HEK293T (cell line): ENCODE results near the gene KIF25.

Experiments
- CTCF ChIA-PET: fragments of 350-600 bp; formaldehyde crosslinking; extraction: SDS; loops from one replicate; lab custom pipeline; 2021; ENCODE audit warnings: antibody characterized with exemption, inconsistent platforms; lab: Yijun Ruan, JAX
- POLR2A ChIA-PET: fragments of 350-600 bp; formaldehyde crosslinking; extraction: SDS; loops from one replicate; lab custom pipeline; 2020; ENCODE audit warnings: antibody characterized with exemption, inconsistent platforms; lab: Yijun Ruan, JAX
- DNase-seq: peaks from one replicate; pipeline ENCODE4 v3.0.0; 2012; ENCODE audit warnings: mixed read lengths; ENCODE audit errors: extremely low spot score
- ARNT ChIP-seq: fragments of 450-650 bp; IDR thresholded peaks from 2 replicates; pipeline ENCODE4 v1.6.1; 2017; ENCODE audit warnings: mild to moderate bottlenecking
- BHLHE40 ChIP-seq: fragments of 450-650 bp; IDR thresholded peaks from 2 replicates; pipeline ENCODE4 v1.6.1; 2016; ENCODE audit warnings: mild to moderate bottlenecking, moderate library complexity, borderline replicate concordance
- CTBP1 ChIP-seq: fragments of 450-650 bp; IDR thresholded peaks from 2 replicates; pipeline ENCODE4 v1.6.1; 2016; ENCODE audit warnings: borderline replicate concordance
- ELF4 ChIP-seq: fragments of 450-650 bp; IDR thresholded peaks from 2 replicates; pipeline ENCODE4 v1.6.1; 2017; ENCODE audit warnings: antibody characterized with exemption
- FOXA1 ChIP-seq: fragments of 450-650 bp; IDR thresholded peaks from 2 replicates; pipeline ENCODE4 v1.6.1; 2016; ENCODE audit warnings: mild to moderate bottlenecking
- FOXK2 ChIP-seq: fragments of 450-650 bp; IDR thresholded peaks from 2 replicates; pipeline ENCODE4 v1.6.1; 2016; ENCODE audit warnings: mild to moderate bottlenecking
- FOXM1 ChIP-seq: fragments of 450-650 bp; IDR thresholded peaks from 2 replicates; pipeline ENCODE4 v1.6.1; 2017; ENCODE audit warnings: mild to moderate bottlenecking, borderline replicate concordance
- HDGF ChIP-seq: fragments of 450-650 bp; IDR thresholded peaks from 2 replicates; pipeline ENCODE4 v1.6.1; 2017; ENCODE audit warnings: antibody characterized with exemption, borderline replicate concordance
- L3MBTL2 ChIP-seq: fragments of 450-650 bp; conservative IDR thresholded peaks from 2 replicates; pipeline ENCODE4 v1.6.1; 2016; ENCODE audit warnings: mild to moderate bottlenecking
- LEF1 ChIP-seq: fragments of 450-650 bp; IDR thresholded peaks from 2 replicates; pipeline ENCODE4 v1.6.1; 2017; ENCODE audit warnings: mild to moderate bottlenecking, borderline replicate concordance
- NFRKB ChIP-seq: fragments of 450-650 bp; IDR thresholded peaks from 2 replicates; pipeline ENCODE4 v1.6.1; 2016; ENCODE audit warnings: mild to moderate bottlenecking, moderate library complexity
- SP1 ChIP-seq: fragments of 450-650 bp; IDR thresholded peaks from 2 replicates; pipeline ENCODE4 v1.6.1; 2017
- SUZ12 ChIP-seq: fragments of 450-650 bp; IDR thresholded peaks from 2 replicates; pipeline ENCODE4 v1.6.1; 2016; ENCODE audit warnings: mild to moderate bottlenecking
- TARDBP ChIP-seq: fragments of 450-650 bp; IDR thresholded peaks from 2 replicates; pipeline ENCODE4 v1.6.1; 2016
- ZNF384 ChIP-seq: fragments of 450-650 bp; IDR thresholded peaks from 2 replicates; pipeline ENCODE4 v1.6.1; 2016
- TF ChIP-seq, protein P1 (sequence below): fragments of 450-650 bp; IDR thresholded peaks from 2 replicates; pipeline ENCODE4 v1.6.1; 2016

The KIF25 gene

DNA sequence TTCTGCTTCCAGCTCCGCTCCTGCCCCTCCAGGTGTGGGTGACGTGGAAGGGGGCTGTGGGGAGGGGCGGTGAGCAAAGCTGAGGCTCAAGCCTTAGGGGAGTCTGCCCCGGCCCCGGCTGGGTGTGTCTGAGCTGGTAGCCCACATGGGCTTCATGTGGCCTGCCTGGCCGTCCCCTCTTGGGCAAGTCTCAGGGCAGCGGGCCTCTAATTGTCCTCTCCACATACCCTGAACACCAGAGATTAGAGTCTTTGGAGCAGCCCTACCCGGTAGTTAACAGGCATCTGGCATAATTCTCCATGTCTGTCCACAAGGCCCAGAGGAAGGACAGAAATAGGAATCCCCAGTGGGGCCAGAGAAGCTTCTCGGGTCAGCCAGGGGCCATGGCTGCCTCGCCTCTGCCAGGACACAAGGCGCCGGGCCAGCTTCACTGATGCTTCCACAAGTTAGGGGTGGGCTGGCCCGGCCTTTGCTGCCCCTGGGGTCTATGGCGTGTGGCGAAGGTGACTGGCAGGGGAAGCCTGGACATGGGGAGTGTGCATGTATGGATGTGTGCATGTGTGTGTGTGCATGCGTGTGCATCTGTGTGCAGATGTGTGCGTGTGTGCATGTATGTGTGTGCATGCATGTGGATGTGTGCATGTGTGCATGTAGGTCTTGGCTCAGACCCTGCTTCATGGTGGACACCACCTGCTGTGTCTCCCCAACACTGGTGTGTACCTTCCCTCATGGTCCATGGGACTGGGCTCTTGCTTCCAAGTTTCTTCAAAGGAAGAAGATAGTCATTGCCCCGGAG lies 57.5 kb downstream of the KIF25 start:
- TF ChIP-seq CTBP1 (no peak), SP1 (no peak), HDGF (no peak)
- POLR2A ChIA-PET: no interaction called here
- CTCF ChIA-PET: no interaction called here
- no peak for DNase-seq

DNA sequence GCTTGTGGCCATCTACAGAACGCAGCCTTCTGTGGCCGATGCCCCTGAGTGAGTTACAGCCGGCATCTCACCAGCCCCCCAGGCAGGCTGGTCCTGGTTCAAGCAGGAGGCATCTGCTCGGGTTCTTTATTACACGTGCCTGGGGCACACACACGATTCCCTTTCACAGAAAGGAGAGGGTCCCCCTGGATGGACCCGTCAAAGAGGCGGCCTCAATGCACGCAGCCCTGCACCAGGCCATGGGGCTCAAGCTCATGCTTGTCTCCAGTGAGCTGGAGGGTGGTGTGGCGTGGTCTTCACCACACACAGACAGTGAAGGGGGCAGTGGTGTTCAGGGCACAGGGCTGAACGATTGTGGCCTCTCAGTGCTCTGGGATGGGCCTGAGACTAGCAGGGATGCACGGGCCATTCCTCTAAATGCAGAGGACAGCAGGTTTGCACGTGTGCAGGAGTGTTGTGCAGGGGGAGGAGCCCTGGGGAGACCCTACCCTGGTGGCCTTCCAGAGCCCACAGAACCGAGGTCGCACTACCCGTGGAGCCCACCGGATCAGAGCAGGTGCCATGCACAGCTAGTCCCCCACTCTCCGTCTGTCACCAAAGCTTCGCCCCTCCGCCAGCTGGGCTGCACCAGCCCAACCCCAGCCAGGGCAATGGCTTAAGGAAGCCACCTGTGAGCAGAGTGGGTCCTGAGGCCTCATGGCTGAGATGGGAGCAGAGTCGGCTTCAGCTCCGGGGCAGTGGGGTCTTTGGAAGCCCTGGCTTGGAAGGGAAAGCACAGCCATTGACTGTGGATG lies 58.4 kb downstream of the KIF25 start:
- POLR2A ChIA-PET: no interaction called here
- no peak for DNase-seq
- TF ChIP-seq TARDBP: no peak
- no peak for TF ChIP-seq NFRKB
- TF ChIP-seq ZNF384: no peak
- no peak for TF ChIP-seq FOXM1
- TF ChIP-seq SUZ12: no peak
- TF ChIP-seq HDGF: no peak
- TF ChIP-seq ARNT: no peak
- no peak for TF ChIP-seq L3MBTL2
- no peak for TF ChIP-seq FOXK2
- TF ChIP-seq, protein P1, sequence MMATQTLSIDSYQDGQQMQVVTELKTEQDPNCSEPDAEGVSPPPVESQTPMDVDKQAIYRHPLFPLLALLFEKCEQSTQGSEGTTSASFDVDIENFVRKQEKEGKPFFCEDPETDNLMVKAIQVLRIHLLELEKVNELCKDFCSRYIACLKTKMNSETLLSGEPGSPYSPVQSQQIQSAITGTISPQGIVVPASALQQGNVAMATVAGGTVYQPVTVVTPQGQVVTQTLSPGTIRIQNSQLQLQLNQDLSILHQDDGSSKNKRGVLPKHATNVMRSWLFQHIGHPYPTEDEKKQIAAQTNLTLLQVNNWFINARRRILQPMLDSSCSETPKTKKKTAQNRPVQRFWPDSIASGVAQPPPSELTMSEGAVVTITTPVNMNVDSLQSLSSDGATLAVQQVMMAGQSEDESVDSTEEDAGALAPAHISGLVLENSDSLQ: no peak
- CTCF ChIA-PET: no interaction called here

DNA sequence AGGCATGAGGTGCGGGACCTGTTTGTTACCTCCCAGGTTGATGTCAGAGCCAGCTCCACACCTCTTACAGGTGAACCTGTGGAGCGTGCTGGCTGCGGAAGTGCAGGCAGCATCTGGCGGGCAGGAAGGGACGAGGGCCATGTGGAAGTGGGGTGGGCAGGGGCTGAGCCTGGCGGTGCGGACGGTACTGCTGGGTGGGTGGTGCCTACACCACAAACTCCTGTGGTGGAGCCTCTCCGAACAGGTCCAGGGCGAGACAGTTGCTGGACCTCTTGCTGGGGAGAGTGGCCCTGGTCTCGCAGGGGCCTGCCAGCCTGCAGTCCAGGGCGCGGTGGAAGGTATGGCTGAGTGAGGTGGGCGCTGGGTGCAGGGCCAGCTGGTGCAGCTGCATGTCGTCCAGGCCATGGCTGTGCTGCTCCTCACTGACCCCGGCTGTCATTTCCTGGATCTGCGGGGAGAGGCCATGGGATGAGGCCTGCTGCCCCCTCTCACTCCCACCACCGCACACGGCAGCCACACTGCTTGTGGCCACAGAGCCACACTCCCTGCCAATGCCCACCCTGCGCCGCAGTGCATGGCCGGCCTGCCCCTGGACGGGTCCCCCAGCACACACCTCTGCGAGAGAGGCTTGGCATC lies 59.5 kb downstream of the KIF25 start:
- ChIA-PET POLR2A (no interaction called here), CTCF (interaction anchor here (0.8 to 1.4 kb wide), 2 partner anchors 33 to 60 kb away, joined by 3 to 7 read pairs; no protein-coding TSS in a partner anchor)
- TF ChIP-seq FOXM1 (no peak), FOXK2 (no peak), ELF4 (no peak), FOXA1 (no peak), ZNF384 (no peak), CTBP1 (no peak), NFRKB (no peak), TARDBP (no peak), SP1 (no peak), HDGF (no peak), SUZ12 (no peak), ARNT (no peak), LEF1 (no peak), BHLHE40 (no peak), L3MBTL2 (no peak)
- TF ChIP-seq, protein P1: no peak
- DNase-seq: no peak

DNA sequence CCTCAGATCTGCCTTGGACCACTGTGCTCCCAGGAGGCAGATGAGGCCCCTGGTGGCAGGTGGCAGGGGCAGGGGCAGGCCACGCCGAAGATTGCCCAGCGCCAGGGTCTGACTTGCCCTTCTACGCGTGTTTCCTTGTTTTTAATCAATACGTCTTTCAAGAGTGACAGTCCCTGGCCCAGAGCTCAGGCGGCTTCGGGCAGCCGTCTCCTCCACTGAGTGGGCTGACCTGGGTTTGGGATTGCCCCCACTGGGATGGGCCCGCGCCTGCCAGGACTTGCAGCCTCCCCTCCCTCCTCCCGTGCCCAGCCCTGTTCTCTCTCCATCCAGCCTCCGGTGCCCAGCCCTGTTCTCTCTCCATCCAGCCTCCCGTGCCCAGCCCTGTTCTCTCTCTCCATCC lies 60.4 kb downstream of the KIF25 start:
- CTCF ChIA-PET: interaction anchor here (1.4 kb wide), 1 partner anchor 59 kb away, joined by 3 read pairs; no protein-coding TSS in a partner anchor
- TF ChIP-seq LEF1: no peak
- TF ChIP-seq FOXA1: no peak
- TF ChIP-seq, protein P1: no peak
- TF ChIP-seq ARNT: no peak
- TF ChIP-seq NFRKB: no peak
- TF ChIP-seq SUZ12: no peak
- no peak for TF ChIP-seq CTBP1
- no peak for TF ChIP-seq FOXM1
- no peak for TF ChIP-seq TARDBP
- no peak for TF ChIP-seq SP1
- POLR2A ChIA-PET: no interaction called here
- DNase-seq: no peak

DNA sequence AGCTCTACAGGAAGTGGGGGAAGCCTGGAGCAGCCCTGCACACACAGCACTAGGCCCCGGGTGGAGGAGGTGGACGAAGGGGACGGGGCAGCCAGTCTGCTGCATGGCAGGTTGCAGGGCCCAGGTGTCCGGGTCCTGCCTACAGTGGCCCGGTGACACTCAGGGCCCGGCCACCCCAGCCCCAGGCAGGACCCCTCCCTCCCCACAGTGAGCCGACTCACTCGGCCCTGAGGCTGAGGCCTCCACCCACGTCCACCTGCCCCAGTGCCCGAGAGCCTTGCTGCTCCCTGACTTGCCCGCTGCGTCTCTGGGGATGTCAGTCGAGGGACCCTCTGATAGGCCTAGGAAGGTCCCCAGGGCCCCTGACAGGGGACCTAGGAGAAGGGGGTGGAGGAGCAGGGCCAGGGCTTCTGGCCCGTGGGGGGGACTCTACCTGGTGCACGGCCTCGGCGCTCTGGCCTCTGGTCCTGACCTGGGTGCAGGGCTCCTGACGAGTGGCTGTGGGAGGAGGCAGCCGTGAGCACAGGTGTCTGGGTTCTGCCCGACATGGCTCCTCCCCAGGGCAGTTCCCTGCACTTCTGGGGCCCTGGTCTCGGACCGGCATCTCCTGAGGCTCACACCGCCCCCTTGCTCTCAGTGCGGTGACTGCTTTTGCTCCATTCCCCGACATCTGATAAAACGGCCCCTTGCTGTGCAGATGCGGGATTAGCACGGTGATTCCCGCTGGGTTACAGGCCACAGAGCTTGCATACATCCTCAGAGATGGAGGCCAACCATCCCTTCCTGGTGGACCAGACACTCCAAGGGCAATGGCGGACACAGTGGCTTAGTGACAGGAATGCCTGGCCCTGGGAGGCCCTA lies 61.5 kb downstream of the KIF25 start:
- no peak for TF ChIP-seq HDGF
- peak; percentile 63; the same call in 1 of the 2 replicates for TF ChIP-seq CTBP1
- peak; percentile 8; the same call in 1 of the 2 replicates for TF ChIP-seq ARNT
- ChIA-PET POLR2A (no interaction called here), CTCF (interaction anchor here (0.6 to 1.4 kb wide), 3 partner anchors 9 to 589 kb away, joined by 3 read pairs; no protein-coding TSS in a partner anchor)
- peak; percentile 62 for DNase-seq
